HCEC 1CT (cell line): ENCODE data around the gene KCNJ12.
"Not testable (repeated sequence)": the region's sequence is repeated elsewhere in the genome, so short reads cannot be mapped to it uniquely, and the experiment has no call there.

ENCODE experiments used
- DNase-seq: peaks from one replicate; pipeline ENCODE4 v3.0.0-alpha.2; 2017

The KCNJ12 gene

GRCh38 chr17:21425736-21426135 is 49.6 kb downstream of the KCNJ12 start:
- DNase-seq = no peak

DNA sequence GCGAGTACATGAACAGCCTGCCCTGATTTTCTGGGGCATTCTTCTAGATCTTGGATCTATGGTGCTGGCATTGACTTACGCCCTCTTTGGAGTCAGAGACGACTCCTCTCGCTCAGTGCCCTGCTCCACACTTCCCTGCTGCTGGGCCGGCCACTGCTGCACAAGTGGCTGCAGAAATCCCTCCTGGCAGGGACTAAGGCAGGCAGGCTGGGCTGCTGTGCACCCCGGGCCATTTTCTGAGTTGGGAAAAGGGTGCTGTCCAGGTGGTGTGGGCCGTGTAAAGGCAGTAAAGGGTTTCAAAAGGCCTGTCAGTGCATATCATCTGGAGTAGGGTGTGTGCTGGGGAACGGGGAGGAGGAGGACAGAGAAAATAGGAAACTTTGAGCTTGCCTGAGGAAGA is 50.1 kb downstream of the KCNJ12 start:
- not testable (repeated sequence) for DNase-seq

- not testable (repeated sequence) for DNase-seq
These were observed 50.7 kb downstream of the KCNJ12 start for GRCh38 chr17:21426876-21427275.

- not testable (repeated sequence) for DNase-seq
These were observed 51.6 kb downstream of the KCNJ12 start for GRCh38 chr17:21427727-21428126.

- DNase-seq = peak; percentile 37
These were observed 52.7 kb downstream of the KCNJ12 start for GRCh38 chr17:21428752-21429424.

- peak; percentile 4 for DNase-seq
These were observed 53.9 kb downstream of the KCNJ12 start for GRCh38 chr17:21429921-21430628.

- not testable (repeated sequence) for DNase-seq
These were observed 57.8 kb downstream of the KCNJ12 start for GRCh38 chr17:21433971-21434370.

- not testable (repeated sequence) for DNase-seq
These were observed 58.8 kb downstream of the KCNJ12 start for GRCh38 chr17:21434976-21435375.

DNA sequence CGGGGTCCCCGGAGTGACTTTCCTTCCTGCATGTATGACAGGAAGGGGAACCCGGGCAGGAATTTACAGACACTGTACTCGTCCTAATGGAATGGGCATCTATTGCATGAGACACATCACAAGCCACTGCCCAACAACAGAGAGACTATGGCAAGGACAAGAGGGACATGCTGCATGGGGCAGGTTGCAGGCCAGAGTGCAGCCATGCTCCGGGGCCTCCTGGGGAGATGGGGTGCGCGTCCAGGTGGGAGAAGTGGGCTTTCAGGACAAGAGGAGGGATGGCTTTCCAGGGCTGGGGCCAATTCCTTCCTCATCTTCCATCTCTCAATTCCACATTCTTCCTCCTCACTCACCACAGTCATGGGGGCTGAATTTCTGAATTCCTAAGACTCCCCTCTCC is 60.3 kb downstream of the KCNJ12 start:
- DNase-seq = not testable (repeated sequence)

DNA sequence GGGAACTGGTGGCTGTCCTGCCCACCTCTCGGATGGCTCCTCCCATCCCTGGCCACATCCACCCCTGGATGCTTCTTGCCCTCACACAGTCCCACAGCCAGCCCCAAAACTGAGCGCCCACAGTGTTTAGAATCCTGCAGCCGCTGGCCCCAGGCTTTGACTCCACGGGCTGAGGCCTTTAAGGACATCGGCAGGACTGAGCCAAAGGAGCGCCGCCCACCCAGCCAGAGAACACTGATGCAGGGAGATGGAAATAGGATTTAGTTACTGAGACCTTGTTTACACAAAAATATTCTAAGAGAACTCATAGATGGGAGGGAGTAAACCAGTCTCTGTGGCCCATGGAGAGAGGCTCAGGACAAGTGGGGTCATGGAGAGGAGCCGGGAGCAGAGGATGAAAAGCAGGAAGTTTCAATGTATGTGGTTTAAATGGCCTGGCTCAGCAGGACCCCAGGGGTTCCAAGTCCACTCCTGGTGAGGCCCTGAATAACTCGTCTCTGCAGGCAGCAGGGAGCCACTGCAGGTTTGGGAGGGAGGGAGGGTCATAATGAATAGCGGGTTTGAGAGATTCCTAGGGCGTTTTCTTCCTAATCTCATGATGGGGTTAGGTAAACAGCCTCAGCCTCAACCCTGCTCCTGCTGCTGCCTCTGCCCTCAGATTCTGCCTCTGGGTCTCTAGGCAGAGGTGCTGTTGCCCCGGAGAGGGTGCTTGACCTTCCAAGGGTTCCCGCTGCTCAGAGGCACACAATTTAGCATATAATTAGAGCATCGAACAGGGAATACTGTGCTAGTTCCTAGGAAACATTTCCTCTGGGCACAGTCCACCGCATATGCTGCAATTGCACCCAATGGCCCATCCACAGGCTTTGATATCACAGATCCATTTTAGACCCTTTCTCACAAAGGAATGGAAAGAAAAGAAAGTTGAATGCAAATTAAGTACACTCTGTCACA is 61.0 kb downstream of the KCNJ12 start:
- not testable (repeated sequence) for DNase-seq

DNA sequence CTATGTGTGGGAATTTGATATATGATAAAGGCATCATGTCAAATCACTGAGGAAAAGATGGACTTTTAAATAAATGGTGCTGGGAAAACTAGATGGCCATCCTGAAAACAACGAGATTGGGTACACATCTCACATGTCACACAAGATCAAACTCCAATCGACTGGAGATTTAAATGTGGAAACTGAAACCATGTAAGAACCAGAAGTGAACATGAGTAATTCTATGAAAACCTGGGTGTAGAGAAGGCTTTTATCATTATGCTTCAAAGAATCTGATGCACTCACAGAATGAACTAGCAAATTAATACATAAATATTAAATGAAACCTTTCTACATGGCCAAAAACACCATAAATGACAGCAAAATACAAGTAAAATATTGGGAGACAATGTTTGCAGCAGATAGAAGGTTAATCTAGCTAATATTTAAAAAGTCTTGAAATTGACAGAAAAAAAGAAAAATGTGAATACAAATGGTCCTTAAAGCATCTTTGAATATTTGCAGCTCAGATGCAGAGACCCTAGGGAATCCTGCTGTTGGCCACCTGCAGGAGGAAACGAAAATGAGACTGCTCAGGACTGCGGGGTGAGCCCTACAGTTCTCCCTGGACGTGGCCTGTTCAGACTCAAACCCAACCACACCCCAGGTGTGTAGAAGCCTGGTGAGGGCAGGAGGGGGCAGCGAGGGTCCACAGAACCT is 62.3 kb downstream of the KCNJ12 start:
- DNase-seq = not testable (repeated sequence)

DNA sequence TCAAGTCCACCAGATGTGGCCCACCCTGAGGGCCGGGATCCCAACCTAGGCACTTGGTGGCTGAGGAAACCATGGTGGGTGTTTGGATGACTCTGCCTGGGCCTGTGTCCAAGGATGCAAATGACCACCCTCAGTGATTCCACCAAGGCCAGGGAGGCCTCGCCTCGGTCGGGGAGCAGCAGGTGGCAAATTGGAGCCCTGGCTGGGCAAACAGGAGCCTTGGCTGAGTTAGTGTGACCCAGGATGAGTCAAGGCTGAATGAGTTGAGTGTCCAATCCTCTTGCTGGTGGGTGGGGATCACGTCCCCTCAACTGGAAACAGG is 62.8 kb downstream of the KCNJ12 start:
- DNase-seq = not testable (repeated sequence)

DNA sequence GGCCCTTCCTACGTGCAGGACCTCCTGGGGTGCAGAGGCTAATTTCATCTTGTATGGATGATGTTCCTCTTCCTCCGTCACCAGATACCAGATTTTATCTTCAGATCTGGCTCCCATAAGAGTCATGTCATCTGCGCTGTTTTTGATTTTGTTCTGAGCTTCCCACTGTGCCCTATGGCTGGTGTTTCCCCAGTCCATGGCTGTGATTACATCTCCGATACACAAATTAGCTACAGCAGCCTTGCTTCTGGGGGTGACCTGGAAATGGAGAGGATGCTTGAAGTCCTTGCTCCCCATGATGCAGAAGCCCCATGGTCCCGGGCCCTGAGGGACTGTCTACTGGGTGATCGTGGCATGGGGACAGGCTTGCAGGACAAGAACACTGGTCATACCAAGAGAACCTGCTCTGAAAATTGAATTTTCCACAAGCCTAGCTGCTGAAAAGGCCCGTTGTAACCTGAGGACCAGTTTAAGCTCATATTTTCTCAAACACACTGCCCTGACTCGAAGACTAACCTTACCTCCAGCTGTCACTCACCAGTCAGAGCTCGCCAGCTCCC is 69.0 kb downstream of the KCNJ12 start:
- no peak for DNase-seq

DNA sequence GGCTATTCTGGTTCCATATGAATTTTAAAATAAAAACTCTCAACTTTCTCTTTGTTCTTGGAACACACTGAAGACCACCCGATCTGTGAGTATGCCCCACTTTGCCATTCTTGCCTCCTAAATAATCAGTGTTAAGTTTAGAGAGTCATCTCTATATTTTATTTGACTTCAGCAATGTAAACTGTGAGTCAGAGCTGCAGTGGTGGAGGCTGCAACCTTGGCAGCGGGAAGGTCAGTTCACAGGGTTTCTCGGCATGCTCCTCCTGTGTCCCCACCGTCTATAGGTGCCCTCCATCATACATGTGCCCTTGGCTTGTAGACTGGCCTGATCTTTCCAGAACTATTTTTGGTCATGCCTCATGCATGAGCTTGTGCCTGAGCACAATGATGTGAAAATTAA is 71.4 kb downstream of the KCNJ12 start:
- not testable (repeated sequence) for DNase-seq

DNA sequence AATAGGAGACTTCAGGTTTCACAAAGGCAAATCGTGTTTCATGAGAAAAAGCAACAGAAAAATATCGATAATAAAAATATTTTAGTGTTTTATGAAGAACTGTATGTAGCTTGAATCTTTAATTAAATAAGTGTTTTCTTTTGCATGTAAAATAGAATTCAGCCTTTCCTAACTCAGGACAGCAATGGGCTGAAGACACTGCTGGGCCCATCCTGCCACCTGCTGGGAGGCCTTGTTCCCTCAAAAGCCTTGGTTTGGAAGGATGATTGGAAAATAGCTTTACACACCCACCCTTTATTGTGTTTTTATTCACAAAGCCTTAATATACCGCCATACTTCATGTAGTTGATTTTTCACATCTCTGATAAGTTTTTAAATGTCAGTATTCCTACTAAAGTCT is 73.7 kb downstream of the KCNJ12 start:
- not testable (repeated sequence) for DNase-seq

DNA sequence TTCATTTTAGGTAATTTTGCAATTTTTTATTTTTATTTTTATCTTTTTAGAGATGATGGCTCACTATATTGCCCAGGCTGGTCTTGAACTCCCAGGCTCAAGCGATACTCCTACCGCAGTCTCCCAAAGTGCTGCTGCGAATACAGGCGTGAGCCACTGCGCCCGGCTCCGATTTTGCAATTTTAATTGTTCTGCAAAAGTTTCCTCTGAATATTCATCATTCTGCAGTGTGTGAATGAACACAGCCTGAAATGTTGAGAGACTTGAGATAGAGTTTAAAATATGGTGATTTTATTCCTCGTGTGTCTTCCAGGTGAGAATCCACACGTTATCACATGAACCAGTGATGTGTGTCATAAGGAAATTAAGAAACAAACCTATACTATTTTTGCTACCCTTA is 75.8 kb downstream of the KCNJ12 start:
- no peak for DNase-seq

DNA sequence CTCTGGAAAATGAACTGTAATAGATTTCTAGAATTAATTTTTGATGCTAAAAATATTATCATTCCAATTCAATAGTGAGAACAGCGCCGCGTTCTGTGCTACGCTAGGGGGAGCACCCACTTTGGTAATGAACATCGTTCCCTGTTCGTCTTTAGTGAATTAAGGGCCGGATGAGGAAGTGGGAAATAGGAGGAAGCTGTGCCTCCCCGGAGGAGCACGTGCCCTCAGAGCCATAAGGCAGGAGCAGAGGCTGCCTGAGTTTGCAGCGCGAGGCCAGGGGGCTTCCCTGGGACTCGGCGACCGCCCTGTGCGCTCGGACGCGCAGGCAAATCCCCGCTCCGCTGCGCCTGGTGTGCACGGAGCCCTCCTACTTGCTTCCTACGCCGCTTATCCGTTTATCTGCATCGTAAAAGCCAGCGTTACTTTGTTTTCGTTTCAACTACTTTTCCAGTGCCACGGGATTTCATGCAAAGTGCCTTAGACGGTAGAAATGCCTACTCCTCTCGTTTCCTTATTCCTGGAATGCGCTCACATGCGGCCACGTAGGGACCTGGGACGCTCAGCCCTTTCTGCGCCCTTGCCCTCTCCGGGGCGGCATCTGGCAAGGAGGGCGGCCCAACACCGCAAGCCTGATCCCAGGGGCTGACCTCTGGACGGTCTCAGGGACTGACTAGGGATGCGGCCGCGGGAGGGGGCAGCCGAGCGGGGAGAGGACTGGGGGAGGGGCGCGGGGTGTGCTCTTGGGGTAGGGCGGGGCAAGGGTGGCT is 76.4 kb downstream of the KCNJ12 start:
- peak; percentile 48 for DNase-seq

DNA sequence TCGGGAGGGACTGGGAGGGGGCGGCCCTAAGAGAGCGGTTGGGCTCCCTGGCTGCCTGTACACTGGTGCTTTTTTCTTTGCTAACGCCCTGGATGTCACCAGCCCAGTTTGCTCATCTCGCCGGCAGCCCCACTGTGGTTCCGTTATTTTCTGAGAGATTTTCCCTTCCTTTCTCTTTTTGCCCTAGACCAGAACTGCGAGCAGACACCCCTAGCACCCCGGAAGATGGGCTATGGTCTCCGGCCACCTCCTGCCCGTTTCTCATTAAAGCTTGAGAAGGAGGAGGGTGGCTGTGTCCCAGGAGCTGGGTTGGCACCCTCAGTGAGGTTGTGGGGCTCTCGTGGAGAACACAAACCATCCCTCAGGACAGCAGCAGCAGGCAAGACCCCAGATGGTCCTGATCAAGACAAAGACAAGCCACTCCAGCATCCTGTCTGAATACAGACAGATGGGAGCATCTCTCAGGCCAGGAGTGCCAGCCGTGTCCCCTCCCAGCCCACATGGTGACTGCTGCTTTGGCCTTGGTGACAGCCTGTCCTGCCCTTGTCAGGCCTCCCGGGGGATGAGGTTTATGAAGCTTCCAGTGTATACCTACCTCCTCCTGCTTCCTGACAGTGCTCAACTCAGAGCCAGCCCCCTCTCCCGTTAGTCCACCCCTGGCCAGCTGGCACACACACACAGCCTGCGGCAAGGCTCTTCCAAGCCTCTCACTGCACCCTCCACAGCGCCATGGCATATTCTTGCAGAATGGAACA is 77.2 kb downstream of the KCNJ12 start:
- DNase-seq = no peak

DNA sequence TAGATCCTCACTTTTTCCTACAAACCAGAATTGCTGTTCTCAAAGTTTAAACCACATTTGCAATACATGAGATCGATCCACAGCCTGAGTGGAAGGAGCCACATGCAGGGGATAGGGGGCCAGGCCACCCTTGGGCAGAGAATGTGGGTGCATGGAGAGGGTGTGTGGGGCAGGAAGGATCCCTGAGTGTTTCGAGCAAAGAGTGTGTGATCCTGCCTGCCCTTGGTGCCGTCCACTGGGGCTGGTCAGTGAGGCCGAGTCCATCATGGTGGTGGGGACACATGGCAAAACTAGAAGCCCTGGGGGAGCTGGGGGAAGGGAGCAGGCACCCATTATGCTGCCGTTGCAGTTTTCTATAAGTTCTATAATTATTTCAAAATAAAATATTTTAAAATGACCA is 77.8 kb downstream of the KCNJ12 start:
- DNase-seq = not testable (repeated sequence)

GRCh38 chr17:21454441-21454840 is 78.3 kb downstream of the KCNJ12 start:
- no peak for DNase-seq

- no peak for DNase-seq
These were observed 79.6 kb downstream of the KCNJ12 start for GRCh38 chr17:21455761-21456160.
